Limb (tissue), 2 donors: Measurements from ENCODE around the gene KIAA1586.
"Not testable (repeated sequence)": the region's sequence is repeated elsewhere in the genome, so short reads cannot be mapped to it uniquely, and the experiment has no call there.

Experiments
- DNase-seq, 2 donors: peaks; one replicate each; pipeline ENCODE4 v3.0.0-alpha.2; 2016; ENCODE audit errors: extremely low spot score in 2 of 2

KIAA1586 gene

GRCh38 chr6:57046332-57047256 lies at the start of gene KIAA1586:
TSS of gene KIAA1586 (plus strand) at chr6:57046693. CDS start at chr6:57046756, 63 bp downstream.
- peak; percentile 91 to 92 for DNase-seq

GRCh38 chr6:56999049-56999448 lies 47.4 kb upstream of the KIAA1586 start:
- DNase-seq: no peak

GRCh38 chr6:56999748-57000147 lies 46.7 kb upstream of the KIAA1586 start:
- not testable (repeated sequence) for DNase-seq

GRCh38 chr6:57002197-57002596 lies 44.3 kb upstream of the KIAA1586 start:
- no peak for DNase-seq

- no peak for DNase-seq
Observed at GRCh38 chr6:57004292-57004691, 42.2 kb upstream of the KIAA1586 start.

- no peak for DNase-seq
Observed at GRCh38 chr6:57006101-57006500, 40.4 kb upstream of the KIAA1586 start.

- DNase-seq: not testable (repeated sequence)
Observed at GRCh38 chr6:57008069-57008468, 38.4 kb upstream of the KIAA1586 start.

- no peak for DNase-seq
Observed at GRCh38 chr6:57013521-57013926, 33.0 kb upstream of the KIAA1586 start.

GRCh38 chr6:57017069-57017468 lies 29.4 kb upstream of the KIAA1586 start:
- DNase-seq: no peak

GRCh38 chr6:57017841-57018240 lies 28.7 kb upstream of the KIAA1586 start:
- DNase-seq: no peak

- no peak for DNase-seq
Observed at GRCh38 chr6:57019434-57019833, 27.1 kb upstream of the KIAA1586 start.

- DNase-seq: peak in 1 of 2 donors; percentile 72
Observed at GRCh38 chr6:57021086-57021720, 25.3 kb upstream of the KIAA1586 start.

- DNase-seq: no peak
Observed at GRCh38 chr6:57024321-57024720, 22.2 kb upstream of the KIAA1586 start.

GRCh38 chr6:57024775-57025174 lies 21.7 kb upstream of the KIAA1586 start:
- no peak for DNase-seq

GRCh38 chr6:57026001-57026400 lies 20.5 kb upstream of the KIAA1586 start:
- no peak for DNase-seq

GRCh38 chr6:57027301-57027700 lies 19.2 kb upstream of the KIAA1586 start:
- no peak for DNase-seq

- no peak for DNase-seq
Observed at GRCh38 chr6:57029213-57029612, 17.3 kb upstream of the KIAA1586 start.

- no peak for DNase-seq
Observed at GRCh38 chr6:57033228-57033627, 13.3 kb upstream of the KIAA1586 start.

GRCh38 chr6:57035549-57035948 lies 10.9 kb upstream of the KIAA1586 start:
- no peak for DNase-seq

GRCh38 chr6:57038906-57039305 lies 7.6 kb upstream of the KIAA1586 start:
- no peak for DNase-seq

- no peak for DNase-seq
Observed at GRCh38 chr6:57040011-57040410, 6.5 kb upstream of the KIAA1586 start.

GRCh38 chr6:57044061-57044460 lies 2.4 kb upstream of the KIAA1586 start:
- DNase-seq: not testable (repeated sequence)

- no peak for DNase-seq
Observed at GRCh38 chr6:57044568-57044967, 1.9 kb upstream of the KIAA1586 start.
